Testis (tissue), 2 donors: Measurements from ENCODE around the gene AP3M1.

Experiments used
- CTCF ChIP-seq, 3 experiments: fragments of 450-650 bp in 2 of 3; fragments of 200-600 bp in 1 of 3; sonication (generic) in 1 of 3; IDR thresholded peaks; one replicate each; pipeline ENCODE4 v1.5.1; 2016 to 2019; ENCODE audit warnings: antibody characterized with exemption in 3 of 3, mild to moderate bottlenecking in 2 of 3, moderate library complexity in 1 of 3
- POLR2A ChIP-seq: fragments of 450-650 bp; IDR thresholded peaks from one replicate; pipeline ENCODE4 v1.6.1; 2017; ENCODE audit warnings: antibody characterized with exemption, mild to moderate bottlenecking, moderate library complexity

- TF ChIP-seq CTCF (IDR thresholded peaks at IDR 0.05) (no peak), POLR2A (no peak)
Measured at GRCh38 chr10:74109452-74109851, 41.2 kb downstream of the AP3M1 start.
